Endothelial cell of umbilical vein (primary cell): ENCODE results near the gene ADAM19. TPM values are rescaled to one million over a fixed set of nuclear protein-coding genes. Genes with fewer than 3 reads are reported as not detected.

ENCODE experiments used
- BruUV-seq: library from RNA; stranded (reverse); fragments of 400-500 nt; replicated peaks from 2 replicates; lab custom pipeline; 2021; lab: Mats Ljungman, UMichigan
- CTCF ChIA-PET: fragments of 300-600, 350-600 bp; sonication (Branson Sonifier 250); formaldehyde crosslinking; loops from one replicate; lab custom pipeline; 2021; ENCODE audit warnings: antibody characterized with exemption, inconsistent platforms; lab: Charles Lee
- POLR2A ChIA-PET: fragments of 300-600, 350-600 bp; sonication (Branson Sonifier 250); formaldehyde crosslinking; loops from one replicate; lab custom pipeline; 2021; ENCODE audit warnings: antibody characterized with exemption, inconsistent platforms; lab: Charles Lee
- DNase-seq: peaks from one replicate; pipeline ENCODE4 v3.0.0-alpha.2; 2011; ENCODE audit warnings: low read depth, low spot score
- FAIRE-seq: peaks from 2 replicates; lab custom pipeline; 2011; peaks lifted over from hg19 to GRCh38; lab: Jason Lieb, UNC
- H2AFZ ChIP-seq: 2 replicates; pipeline ENCODE4 v1.6.0; 2012; ENCODE audit warnings: low read depth, low read length, control low read depth, inconsistent platforms
- H3K27ac ChIP-seq: 2 replicates; pipeline ENCODE4 v1.5.1; 2011; ENCODE audit warnings: low read depth, mild to moderate bottlenecking, control low read depth, low read length, moderate library complexity; ENCODE audit not compliant: insufficient read depth
- H3K27me3 ChIP-seq, 2 experiments: 2 replicates each; pipeline versions ENCODE4 v1.6.0 to v1.6.1; 2011; ENCODE audit warnings: low read length in 2 of 2, mixed read lengths in 1 of 2; ENCODE audit not compliant: control insufficient read depth in 2 of 2, insufficient read depth in 2 of 2
- H3K36me3 ChIP-seq, 2 experiments: 2 replicates in 1 of 2; 3 replicates in 1 of 2; pipeline ENCODE4 v1.5.1; 2011; ENCODE audit warnings: low read length in 2 of 2, mild to moderate bottlenecking in 1 of 2, moderate library complexity in 1 of 2; ENCODE audit not compliant: control insufficient read depth in 2 of 2, insufficient read depth in 2 of 2; ENCODE audit errors: extremely low read depth in 1 of 2
- H3K4me1 ChIP-seq: 3 replicates; pipeline ENCODE4 v1.5.1; 2011; ENCODE audit warnings: mild to moderate bottlenecking, low read length; ENCODE audit not compliant: control insufficient read depth, insufficient read depth; ENCODE audit errors: extremely low read depth
- H3K4me2 ChIP-seq: 2 replicates; pipeline ENCODE4 v1.6.1; 2011; ENCODE audit warnings: low read length, control low read depth, mixed read lengths; ENCODE audit not compliant: insufficient read depth
- H3K4me3 ChIP-seq, 3 experiments: fragments of 200-600 bp in 1 of 3; sonication (generic), shearing (Covaris generic) in 1 of 3; replicated peaks in 1 of 3; 2 replicates each; pipeline ENCODE4 v1.5.1; 2011 to 2016; ENCODE audit warnings: control low read depth in 3 of 3, low read length in 3 of 3, mild to moderate bottlenecking in 2 of 3, inconsistent platforms in 1 of 3, low read depth in 1 of 3, moderate library complexity in 1 of 3; ENCODE audit not compliant: insufficient read depth in 1 of 3
- H3K79me2 ChIP-seq: 2 replicates; pipeline ENCODE4 v1.6.0; 2012; ENCODE audit warnings: low read length, inconsistent platforms; ENCODE audit not compliant: control insufficient read depth, insufficient read depth
- H3K9ac ChIP-seq: replicated peaks from 2 replicates; pipeline ENCODE3; 2011; ENCODE audit warnings: low read length, control low read depth; ENCODE audit not compliant: insufficient read depth; ENCODE audit errors: extremely low read depth
- H3K9me1 ChIP-seq: replicated peaks from 3 replicates; pipeline ENCODE4 v1.6.0; 2011; ENCODE audit warnings: mild to moderate bottlenecking, low read length; ENCODE audit not compliant: control insufficient read depth, insufficient read depth; ENCODE audit errors: extremely low read depth
- H3K9me3 ChIP-seq: replicated peaks from 2 replicates; pipeline ENCODE4 v1.5.1; 2012; ENCODE audit warnings: low read length, inconsistent platforms; ENCODE audit not compliant: control insufficient read depth, insufficient read depth
- H4K20me1 ChIP-seq: replicated peaks from 2 replicates; pipeline ENCODE3; 2011; ENCODE audit warnings: mild to moderate bottlenecking, low read length; ENCODE audit not compliant: control insufficient read depth, insufficient read depth; ENCODE audit errors: extremely low read depth
- CTCF ChIP-seq, 2 donors: IDR thresholded peaks; 1 replicate in 1 of 2; 2 replicates in 1 of 2; pipeline ENCODE4 v1.5.1; 2011; ENCODE audit warnings: low read length in 2 of 2, mild to moderate bottlenecking in 2 of 2, moderate library complexity in 2 of 2, control low read depth in 1 of 2, inconsistent platforms in 1 of 2, low read depth in 1 of 2; ENCODE audit not compliant: insufficient read depth in 1 of 2; ENCODE audit errors: extremely low read depth in 1 of 2
- EZH2 ChIP-seq: IDR thresholded peaks from 2 replicates; pipeline ENCODE4 v1.6.1; 2012; ENCODE audit warnings: borderline replicate concordance, low read depth, mild to moderate bottlenecking, moderate library complexity, low read length, inconsistent platforms; ENCODE audit not compliant: severe bottlenecking
- FOS ChIP-seq: IDR thresholded peaks from 2 replicates; pipeline ENCODE4 v1.6.1; 2011; ENCODE audit warnings: mild to moderate bottlenecking, low read length, moderate library complexity, borderline replicate concordance; ENCODE audit not compliant: insufficient read depth
- GATA2 ChIP-seq: IDR thresholded peaks from 2 replicates; pipeline ENCODE4 v1.7.0; 2011; ENCODE audit warnings: low read depth, mild to moderate bottlenecking, moderate library complexity, mixed read lengths, low read length; ENCODE audit not compliant: insufficient read length, insufficient read depth
- JUN ChIP-seq: IDR thresholded peaks from 2 replicates; pipeline ENCODE4 v1.6.1; 2011; ENCODE audit warnings: borderline replicate concordance, low read depth; ENCODE audit not compliant: insufficient read length, insufficient read depth
- MAX ChIP-seq: IDR thresholded peaks from 2 replicates; pipeline ENCODE4 v1.6.1; 2011; ENCODE audit not compliant: insufficient read depth, insufficient read length
- MYC ChIP-seq: IDR thresholded peaks from one replicate; pipeline ENCODE4 v1.6.1; 2011; ENCODE audit warnings: mild to moderate bottlenecking, low read depth, low read length
- POLR2A ChIP-seq: IDR thresholded peaks from 2 replicates; pipeline ENCODE4 v1.6.1; 2012; ENCODE audit warnings: low read depth, mild to moderate bottlenecking, control low read depth, low read length
- POLR2AphosphoS5 ChIP-seq: IDR thresholded peaks from 2 replicates; pipeline ENCODE4 v1.6.1; 2012; ENCODE audit warnings: low read depth, mild to moderate bottlenecking, control low read depth, low read length, moderate library complexity; ENCODE audit not compliant: insufficient read depth
- dilution Hi-C: fragments of 300-500 bp; cut with MboI; formaldehyde crosslinking; loops from one replicate; pipeline ENCODE4 v1.15.0; 2019; ENCODE audit warnings: low sequenced_read_pairs; ENCODE audit not compliant: extremely low pct_ligation_motif_present
- intact Hi-C: fragments of 100-400 bp; cut with micrococcal nuclease; formaldehyde crosslinking; loops from one replicate; pipeline ENCODE4 v1.10.0; 2022
- polyA plus RNA-seq, 4 experiments: library from polyadenylated mRNA; depleted of rRNA in 3 of 4; stranded (reverse) in 3 of 4; unstranded in 1 of 4; fragments of >200 nt; gene quantifications; 2 replicates each; pipeline versions ENCODE4 v1.2.1 to v1.2.3, GENCODE V29; 2011 to 2012; ENCODE audit warnings: missing spikeins in 1 of 4
- total RNA-seq: library from RNA; stranded (reverse); gene quantifications from 2 replicates; pipeline ENCODE4 v1.2.3, GENCODE V29; 2021

ADAM19 gene
- total and polyA plus RNA-seq, 2 donors (not counting 3 experiments of a cell fraction or from before 2014, with no cell fraction given): 10.0 to 22.6 TPM

- intact Hi-C loops: no loop called here
These were observed 29.0 kb downstream of the ADAM19 start for GRCh38 chr5:157546456-157547100.

More at GRCh38 chr5:157546456-157547100, 29.0 kb downstream of the ADAM19 start:
- Histone ChIP-seq H3K9me3 (no peaks in the 10 kb centered on the region), H3K36me3 (no peaks in the 10 kb centered on the region), H3K4me3 (no peak overlapping the region), H3K27me3 (no peaks in the 10 kb centered on the region), H4K20me1 (no peaks in the 10 kb centered on the region), H3K79me2 (no peaks in the 10 kb centered on the region), H3K9me1 (no peaks in the 10 kb centered on the region), H3K9ac (no peak overlapping the region), H2AFZ (no peak overlapping the region), H3K27ac (no peak overlapping the region), H3K4me2 (no peak overlapping the region), H3K4me1 (peaks cover 7% of the 10 kb centered on the region)
- no peak for DNase-seq
- BruUV-seq: no TSS peak
- ChIA-PET POLR2A (no interaction called here), CTCF (interaction anchor here (1.6 kb wide), 1 partner anchor 17 kb away, joined by 3 read pairs; no protein-coding TSS in a partner anchor)
- dilution Hi-C loops: no loop called here
- no peak for FAIRE-seq
- TF ChIP-seq POLR2AphosphoS5 (no peak), FOS (no peak), GATA2 (no peak), POLR2A (no peak), EZH2 (no peak), MAX (no peak), MYC (no peak), CTCF (IDR thresholded peaks at IDR 0.05; ENCODE audit: extremely low read depth in 1 of 2, insufficient read depth in 1 of 2, low read depth in 1 of 2, low read length in 2 of 2) (no peak), JUN (no peak)
